Astrocyte (in vitro differentiated cells and primary cell): Measurements from ENCODE around the gene KNSTRN.

Source experiments
- CTCF ChIP-seq: IDR thresholded peaks from 2 replicates; pipeline ENCODE4 v1.5.1; 2011; ENCODE audit warnings: low read depth, mild to moderate bottlenecking, inconsistent platforms, low read length, moderate library complexity; ENCODE audit not compliant: insufficient read depth
- EZH2 ChIP-seq: IDR thresholded peaks from 2 replicates; pipeline ENCODE4 v1.6.1; 2012; ENCODE audit warnings: mild to moderate bottlenecking, low read length, inconsistent platforms; ENCODE audit not compliant: insufficient read depth

- TF ChIP-seq CTCF (no peak), EZH2 (no peak)
Observed at GRCh38 chr15:40347559-40348473, 34.7 kb upstream of the KNSTRN start.
